Lung (tissue), 12 donors: ENCODE results near the gene POLR2E. TPM values are rescaled to one million over a fixed set of nuclear protein-coding genes. Genes with fewer than 3 reads are reported as not detected.

Experiments
- ATAC-seq: fragments of 200-7000 bp; cut with Tn5 transposase; one replicate; pipeline ENCODE4 v1.9.1; 2020; ENCODE audit warnings: moderate number of reproducible peaks; ENCODE audit not compliant: insufficient read depth, low FRiP score
- DNase-seq, 3 donors: peaks; one replicate each; pipeline ENCODE4 v3.0.0-alpha.2; 2013 to 2017
- H3K27ac ChIP-seq, 2 donors: one replicate each; pipeline ENCODE4 v1.5.1; 2013; ENCODE audit warnings: mild to moderate bottlenecking in 2 of 2, moderate library complexity in 2 of 2, control low read depth in 1 of 2, inconsistent platforms in 1 of 2, low read depth in 1 of 2, low read length in 1 of 2
- H3K27me3 ChIP-seq, 3 donors: one replicate each; pipeline ENCODE4 v1.5.1; 2013; ENCODE audit warnings: low read length in 2 of 3; ENCODE audit not compliant: control insufficient read depth in 3 of 3, insufficient read depth in 3 of 3
- H3K36me3 ChIP-seq, 4 donors: one replicate each; pipeline ENCODE4 v1.5.1; 2013; ENCODE audit warnings: low read length in 4 of 4, mild to moderate bottlenecking in 1 of 4, moderate library complexity in 1 of 4; ENCODE audit not compliant: control insufficient read depth in 4 of 4, insufficient read depth in 4 of 4
- H3K4me1 ChIP-seq, 5 donors: one replicate each; pipeline ENCODE4 v1.5.1; 2013; ENCODE audit warnings: low read length in 5 of 5, mild to moderate bottlenecking in 2 of 5, moderate library complexity in 1 of 5; ENCODE audit not compliant: control insufficient read depth in 5 of 5, insufficient read depth in 5 of 5
- H3K4me3 ChIP-seq: one replicate; pipeline ENCODE4 v1.5.1; 2013; ENCODE audit warnings: mild to moderate bottlenecking, control low read depth, moderate library complexity
- H3K9ac ChIP-seq, 2 donors: one replicate each; pipeline ENCODE4 v1.5.1; 2013; ENCODE audit warnings: low read length in 2 of 2, control low read depth in 1 of 2; ENCODE audit not compliant: insufficient read depth in 1 of 2
- H3K9me3 ChIP-seq, 4 donors: one replicate each; pipeline ENCODE4 v1.5.1; 2013; ENCODE audit warnings: low read length in 3 of 4, mild to moderate bottlenecking in 1 of 4, moderate library complexity in 1 of 4; ENCODE audit not compliant: control insufficient read depth in 4 of 4, insufficient read depth in 3 of 4
- WGBS, 2 donors: extraction: QIAGEN DNeasy Blood & Tissue Kit; methylation state at CpG; one replicate each; pipeline ENCODE4 v1.1.7; 2013; 5-methylcytosine and 5-hydroxymethylcytosine counted together
- polyA plus RNA-seq, 2 donors: library from polyadenylated mRNA; stranded (reverse); fragments of 200-250 nt; gene quantifications; one replicate each; pipeline ENCODE4 v1.2.1, GENCODE V29; 2013
- total RNA-seq, 2 donors: library from RNA; depleted of rRNA in 1 of 2; stranded (reverse); fragments of >200 nt in 1 of 2; gene quantifications; one replicate each; pipeline ENCODE4 v1.2.1, GENCODE V29; 2014 to 2021
- TF ChIP-seq, protein P1 (sequence below): IDR thresholded peaks from 2 replicates; pipeline ENCODE4 v1.5.1; 2012; ENCODE audit warnings: mild to moderate bottlenecking; ENCODE audit errors: control extremely low read depth, extremely low read depth
- donor health status: control.
- donor health status: control.
- donor health status: Bipolar disorder and iron deficiency.
- donor health status: healthy.
- donor health status: DM: yes; HTN: yes; CAD: no.

The POLR2E gene
- total and polyA plus RNA-seq, 4 donors, result 78.4 to 196 (median 154) TPM

DNA sequence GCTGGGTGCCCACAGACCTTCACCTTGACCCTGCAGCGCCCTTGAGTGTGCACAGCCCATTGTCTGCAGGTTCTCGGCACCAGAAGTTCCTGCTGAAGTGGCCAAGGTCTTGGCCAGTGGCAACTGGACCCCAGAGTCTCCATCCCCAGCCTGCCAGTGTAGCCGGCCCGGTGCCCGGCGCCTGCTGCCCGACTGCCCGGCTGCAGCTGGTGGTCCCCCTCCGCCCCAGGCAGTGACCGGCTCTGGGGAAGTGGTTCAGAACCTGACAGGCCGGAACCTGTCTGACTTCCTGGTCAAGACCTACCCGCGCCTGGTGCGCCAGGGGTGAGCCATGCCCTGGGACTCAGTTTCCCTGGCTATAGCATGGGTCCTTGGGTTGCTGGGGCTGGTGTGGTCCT, 40.1 kb downstream of the POLR2E start:
- no peak overlapping the region for H3K27ac ChIP-seq
- H3K4me1 ChIP-seq, result no peaks in the 10 kb centered on the region
- 94 to 100% methylated on average over 14 of the region's 14 CpGs for WGBS, 2 donors
- H3K36me3 ChIP-seq, result peaks cover 0 to 11% (median 0%) of the 10 kb centered on the region in 4 donors
- H3K27me3 ChIP-seq, result no peaks in the 10 kb centered on the region
- no peak overlapping the region for H3K9ac ChIP-seq
- peaks cover 0 to 29% (median 11%) of the 10 kb centered on the region in 4 donors for H3K9me3 ChIP-seq
- no peak overlapping the region for H3K4me3 ChIP-seq
- no peak for DNase-seq
- TF ChIP-seq, protein P1, sequence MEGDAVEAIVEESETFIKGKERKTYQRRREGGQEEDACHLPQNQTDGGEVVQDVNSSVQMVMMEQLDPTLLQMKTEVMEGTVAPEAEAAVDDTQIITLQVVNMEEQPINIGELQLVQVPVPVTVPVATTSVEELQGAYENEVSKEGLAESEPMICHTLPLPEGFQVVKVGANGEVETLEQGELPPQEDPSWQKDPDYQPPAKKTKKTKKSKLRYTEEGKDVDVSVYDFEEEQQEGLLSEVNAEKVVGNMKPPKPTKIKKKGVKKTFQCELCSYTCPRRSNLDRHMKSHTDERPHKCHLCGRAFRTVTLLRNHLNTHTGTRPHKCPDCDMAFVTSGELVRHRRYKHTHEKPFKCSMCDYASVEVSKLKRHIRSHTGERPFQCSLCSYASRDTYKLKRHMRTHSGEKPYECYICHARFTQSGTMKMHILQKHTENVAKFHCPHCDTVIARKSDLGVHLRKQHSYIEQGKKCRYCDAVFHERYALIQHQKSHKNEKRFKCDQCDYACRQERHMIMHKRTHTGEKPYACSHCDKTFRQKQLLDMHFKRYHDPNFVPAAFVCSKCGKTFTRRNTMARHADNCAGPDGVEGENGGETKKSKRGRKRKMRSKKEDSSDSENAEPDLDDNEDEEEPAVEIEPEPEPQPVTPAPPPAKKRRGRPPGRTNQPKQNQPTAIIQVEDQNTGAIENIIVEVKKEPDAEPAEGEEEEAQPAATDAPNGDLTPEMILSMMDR, result no peak
- no peak for ATAC-seq

DNA sequence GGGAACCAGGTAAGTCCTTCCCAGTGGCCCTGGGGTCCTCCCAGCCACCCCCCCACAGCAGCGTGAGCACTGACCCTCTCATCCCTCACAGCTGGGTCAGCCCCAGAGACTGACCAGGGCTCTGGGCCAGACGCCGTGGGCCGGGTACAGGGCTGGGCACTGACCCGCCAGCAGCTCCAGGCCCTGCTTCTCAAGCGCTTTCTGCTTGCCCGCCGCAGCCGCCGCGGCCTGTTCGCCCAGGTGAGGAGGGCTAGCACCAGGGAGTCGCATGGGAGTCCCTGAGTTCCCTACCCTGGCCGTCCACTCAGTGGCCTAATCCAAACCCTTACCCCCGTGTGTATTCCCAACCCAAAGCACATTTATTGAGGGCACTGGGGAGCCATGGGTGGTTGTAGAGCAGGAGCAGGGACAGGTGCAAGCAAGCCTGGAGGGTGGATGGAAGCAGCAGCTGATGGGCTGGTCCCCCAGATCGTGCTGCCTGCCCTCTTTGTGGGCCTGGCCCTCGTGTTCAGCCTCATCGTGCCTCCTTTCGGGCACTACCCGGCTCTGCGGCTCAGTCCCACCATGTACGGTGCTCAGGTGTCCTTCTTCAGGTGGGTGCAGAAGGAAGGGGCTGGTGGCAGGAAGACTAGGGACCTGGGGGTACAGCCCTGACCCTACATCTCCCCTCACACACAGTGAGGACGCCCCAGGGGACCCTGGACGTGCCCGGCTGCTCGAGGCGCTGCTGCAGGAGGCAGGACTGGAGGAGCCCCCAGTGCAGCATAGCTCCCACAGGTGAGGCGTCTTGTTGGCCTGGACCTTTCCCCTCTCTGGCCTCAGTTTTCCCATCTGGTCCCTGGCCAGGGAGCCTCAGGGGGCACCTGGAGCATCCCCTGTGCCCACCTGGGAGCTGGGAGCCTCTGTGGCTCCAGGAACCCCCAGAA, 40.8 kb downstream of the POLR2E start:
- no peak overlapping the region for H3K4me3 ChIP-seq
- H3K36me3 ChIP-seq, result peaks cover 0 to 11% (median 0%) of the 10 kb centered on the region in 4 donors
- H3K4me1 ChIP-seq, result no peaks in the 10 kb centered on the region
- H3K9ac ChIP-seq, result no peak overlapping the region
- ATAC-seq, result no peak
- no peaks in the 10 kb centered on the region for H3K27me3 ChIP-seq
- no peak overlapping the region for H3K27ac ChIP-seq
- 94 to 96% methylated on average over 23 to 28 of the region's 28 CpGs for WGBS, 2 donors
- no peak for DNase-seq
- TF ChIP-seq, protein P1, result no peak
- peaks cover 0 to 29% (median 11%) of the 10 kb centered on the region in 4 donors for H3K9me3 ChIP-seq

DNA sequence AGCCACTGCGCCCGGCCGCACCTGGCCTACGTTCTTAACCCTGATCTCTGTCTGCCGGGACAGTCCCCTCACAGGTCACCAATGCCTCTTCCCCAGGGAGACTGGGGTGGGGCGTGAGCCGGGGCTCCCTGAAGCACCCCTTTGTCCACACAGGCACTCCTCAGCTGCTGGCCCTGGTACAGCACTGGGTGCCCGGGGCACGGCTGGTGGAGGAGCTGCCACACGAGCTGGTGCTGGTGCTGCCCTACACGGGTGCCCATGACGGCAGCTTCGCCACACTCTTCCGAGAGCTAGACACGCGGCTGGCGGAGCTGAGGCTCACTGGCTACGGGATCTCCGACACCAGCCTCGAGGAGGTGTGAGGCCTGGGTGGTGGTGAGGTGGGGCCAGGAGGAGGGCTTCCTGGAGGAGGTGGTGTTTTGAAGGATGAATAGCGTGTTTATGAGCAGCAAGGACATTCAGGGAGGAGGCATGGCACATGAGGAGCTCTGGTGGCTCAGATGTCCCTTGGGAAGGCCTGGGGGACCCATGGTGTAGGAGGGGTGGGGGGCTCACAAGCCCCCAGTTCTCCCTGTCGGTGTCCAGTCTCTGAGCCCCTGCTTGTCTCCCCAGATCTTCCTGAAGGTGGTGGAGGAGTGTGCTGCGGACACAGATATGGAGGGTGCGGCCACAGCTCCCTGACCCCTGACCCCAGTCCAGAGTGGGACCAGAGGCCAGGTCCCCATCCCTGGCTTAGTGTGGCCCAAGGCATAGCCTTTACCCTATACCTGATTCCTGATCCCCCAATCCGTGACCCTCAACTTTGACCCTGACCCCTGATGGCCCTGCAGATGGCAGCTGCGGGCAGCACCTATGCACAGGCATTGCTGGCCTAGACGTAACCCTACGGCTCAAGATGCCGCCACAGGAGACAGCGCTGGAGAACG, 41.7 kb downstream of the POLR2E start:
- DNase-seq, result no peak
- H3K27me3 ChIP-seq, result no peaks in the 10 kb centered on the region
- H3K4me3 ChIP-seq, result no peak overlapping the region
- H3K27ac ChIP-seq, result no peak overlapping the region
- 92 to 94% methylated on average over 31 of the region's 31 CpGs for WGBS, 2 donors
- peaks cover 0 to 11% (median 0%) of the 10 kb centered on the region in 4 donors for H3K36me3 ChIP-seq
- no peaks in the 10 kb centered on the region for H3K4me1 ChIP-seq
- H3K9ac ChIP-seq, result no peak overlapping the region
- TF ChIP-seq, protein P1, result no peak
- peaks cover 0 to 23% (median 10%) of the 10 kb centered on the region in 4 donors for H3K9me3 ChIP-seq
- no peak for ATAC-seq
